Tibial nerve (tissue), 4 donors: ENCODE measurements around the gene MIER1.

Source experiments
- EP300 ChIP-seq, 2 donors: sonication (generic); formaldehyde crosslinking; IDR thresholded peaks; one replicate each; pipeline ENCODE4 v1.6.1; 2017; ENCODE audit warnings: antibody characterized with exemption in 2 of 2, mild to moderate bottlenecking in 1 of 2
- POLR2A ChIP-seq, 2 donors: fragments of 450-650 bp; IDR thresholded peaks; one replicate each; pipeline ENCODE4 v1.6.1; 2017; ENCODE audit warnings: antibody characterized with exemption in 2 of 2, mild to moderate bottlenecking in 2 of 2, moderate library complexity in 2 of 2
- TF ChIP-seq, protein P1 (sequence below), 5 experiments: fragments of 200-600 bp in 3 of 5; fragments of 450-650 bp in 2 of 5; sonication (generic) in 3 of 5; IDR thresholded peaks; one replicate each; pipeline ENCODE4 v1.5.1; 2016 to 2019; ENCODE audit warnings: antibody characterized with exemption in 5 of 5, mild to moderate bottlenecking in 3 of 5, moderate library complexity in 2 of 5

DNA sequence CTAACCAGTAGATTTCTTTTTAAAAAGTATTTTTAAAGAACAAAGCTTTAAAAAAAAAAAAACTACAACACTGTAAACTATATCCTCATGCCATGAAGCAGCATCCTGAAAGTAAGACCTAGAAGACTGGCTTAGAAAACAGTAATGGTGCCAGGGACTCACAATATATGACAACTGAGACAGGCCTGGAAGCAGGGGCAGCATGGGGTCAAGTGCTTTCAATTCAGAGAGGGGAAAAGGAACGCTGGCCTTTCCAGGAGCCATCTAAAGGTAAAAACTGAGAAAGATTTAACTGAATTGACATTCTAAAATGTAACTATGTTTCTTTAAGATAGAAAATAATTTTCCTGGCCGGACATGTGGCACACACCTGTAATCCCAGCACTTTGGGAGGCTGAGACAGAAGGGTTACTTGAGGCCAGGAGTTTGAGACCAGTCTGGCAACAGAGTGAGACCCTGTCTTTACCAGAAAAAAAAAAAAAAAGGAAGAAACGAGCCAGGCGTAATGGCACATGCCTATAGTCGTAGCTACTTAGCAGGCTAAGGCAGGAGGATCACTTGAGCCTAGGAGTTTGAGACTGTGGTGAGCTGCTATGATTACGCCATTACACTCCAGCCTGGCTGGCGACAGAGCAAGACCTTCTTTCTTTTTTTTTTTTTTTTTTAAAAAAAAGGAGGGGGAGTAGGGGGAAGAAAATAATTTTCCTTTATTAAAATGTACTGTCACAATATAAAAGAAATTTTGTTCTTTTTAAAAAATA, 75.0 kb downstream of the MIER1 start:
- TF ChIP-seq, protein P1, sequence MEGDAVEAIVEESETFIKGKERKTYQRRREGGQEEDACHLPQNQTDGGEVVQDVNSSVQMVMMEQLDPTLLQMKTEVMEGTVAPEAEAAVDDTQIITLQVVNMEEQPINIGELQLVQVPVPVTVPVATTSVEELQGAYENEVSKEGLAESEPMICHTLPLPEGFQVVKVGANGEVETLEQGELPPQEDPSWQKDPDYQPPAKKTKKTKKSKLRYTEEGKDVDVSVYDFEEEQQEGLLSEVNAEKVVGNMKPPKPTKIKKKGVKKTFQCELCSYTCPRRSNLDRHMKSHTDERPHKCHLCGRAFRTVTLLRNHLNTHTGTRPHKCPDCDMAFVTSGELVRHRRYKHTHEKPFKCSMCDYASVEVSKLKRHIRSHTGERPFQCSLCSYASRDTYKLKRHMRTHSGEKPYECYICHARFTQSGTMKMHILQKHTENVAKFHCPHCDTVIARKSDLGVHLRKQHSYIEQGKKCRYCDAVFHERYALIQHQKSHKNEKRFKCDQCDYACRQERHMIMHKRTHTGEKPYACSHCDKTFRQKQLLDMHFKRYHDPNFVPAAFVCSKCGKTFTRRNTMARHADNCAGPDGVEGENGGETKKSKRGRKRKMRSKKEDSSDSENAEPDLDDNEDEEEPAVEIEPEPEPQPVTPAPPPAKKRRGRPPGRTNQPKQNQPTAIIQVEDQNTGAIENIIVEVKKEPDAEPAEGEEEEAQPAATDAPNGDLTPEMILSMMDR (IDR thresholded peaks at IDR 0.05): no peak
- no peak for TF ChIP-seq POLR2A (IDR thresholded peaks at IDR 0.05)
- no peak for TF ChIP-seq EP300 (IDR thresholded peaks at IDR 0.05)
